HCT116 (cell line): Measurements from ENCODE around the gene PITRM1. TPM values are rescaled to one million over a fixed set of nuclear protein-coding genes. Genes with fewer than 3 reads are reported as not detected.

Experiments used
- ATAC-seq: fragments of 200-7000 bp; cut with Tn5 transposase; 2 replicates; pipeline ENCODE4 v1.9.1; 2020; ENCODE audit warnings: mild to moderate bottlenecking, moderate library complexity
- BruUV-seq: library from RNA; stranded (reverse); fragments of 400-500 nt; replicated peaks from 2 replicates; lab custom pipeline; 2021; lab: Mats Ljungman, UMichigan
- CTCF ChIA-PET: fragments of 300-600 bp; sonication (Branson Sonifier 250); formaldehyde crosslinking; loops from one replicate; lab custom pipeline; 2021; ENCODE audit warnings: antibody characterized with exemption; lab: Charles Lee
- POLR2A ChIA-PET: fragments of 300-600, 350-600 bp; sonication (Branson Sonifier 250); formaldehyde crosslinking; loops from one replicate; lab custom pipeline; 2021; ENCODE audit warnings: antibody characterized with exemption; lab: Charles Lee
- RAD21 ChIA-PET, 2 experiments: fragments of 300-600 bp; sonication (Branson Sonifier 250); formaldehyde crosslinking; loops; one replicate each; lab custom pipeline; 2023; ENCODE audit warnings: low total read pairs in 2 of 2; ENCODE audit not compliant: uncharacterized antibody in 2 of 2, unreplicated experiment in 2 of 2, low non-redundant PET in 1 of 2; lab: Charles Lee
- DNase-seq: peaks from one replicate; pipeline ENCODE4 v3.0.0-alpha.2; 2010; ENCODE audit warnings: low read depth, low spot score
- H2AFZ ChIP-seq: fragments of 200-600 bp; shearing (Covaris generic), sonication (generic); 2 replicates; pipeline ENCODE4 v1.6.1; 2017; ENCODE audit warnings: low read depth, mixed run types, mixed read lengths, antibody characterized with exemption, low read length; ENCODE audit not compliant: poor library complexity, severe bottlenecking
- H3K27ac ChIP-seq: 2 replicates; pipeline ENCODE4 v1.5.1; 2012; ENCODE audit warnings: low read depth, low read length
- H3K27me3 ChIP-seq: fragments of 200-600 bp; sonication (generic); 2 replicates; pipeline ENCODE4 v1.6.1; 2016; ENCODE audit warnings: mixed run types, low read length, mixed read lengths; ENCODE audit not compliant: insufficient read depth
- H3K36me3 ChIP-seq, 2 experiments: fragments of 200-500 bp in 1 of 2; fragments of 200-600 bp in 1 of 2; sonication (Bioruptor generic) in 1 of 2; sonication (generic) in 1 of 2; 2 replicates each; pipeline versions ENCODE4 v1.5.1 to v1.6.1; 2014 to 2016; ENCODE audit warnings: low read length in 2 of 2, inconsistent platforms in 1 of 2, mixed read lengths in 1 of 2, mixed run types in 1 of 2; ENCODE audit not compliant: insufficient read depth in 2 of 2, control insufficient read depth in 1 of 2
- H3K4me1 ChIP-seq, 2 experiments: fragments of 200-600 bp in 1 of 2; sonication (generic) in 1 of 2; 2 replicates each; pipeline versions ENCODE4 v1.5.1 to v1.6.1; 2012 to 2017; ENCODE audit warnings: low read length in 2 of 2, inconsistent platforms in 1 of 2, mild to moderate bottlenecking in 1 of 2, mixed read lengths in 1 of 2, mixed run types in 1 of 2, moderate library complexity in 1 of 2; ENCODE audit not compliant: insufficient read depth in 2 of 2, control insufficient read depth in 1 of 2
- H3K4me2 ChIP-seq: fragments of 200-600 bp; sonication (generic); 2 replicates; pipeline ENCODE4 v1.6.1; 2017; ENCODE audit warnings: mixed run types, low read length, mixed read lengths
- H3K4me3 ChIP-seq, 2 experiments: fragments of 200-600 bp in 1 of 2; sonication (generic) in 1 of 2; replicated peaks in 1 of 2; 2 replicates each; pipeline ENCODE4 v1.5.1; 2011 to 2016; ENCODE audit warnings: low read length in 2 of 2, control low read depth in 1 of 2, low read depth in 1 of 2, mild to moderate bottlenecking in 1 of 2, mixed read lengths in 1 of 2, mixed run types in 1 of 2
- H3K79me2 ChIP-seq: fragments of 200-600 bp; sonication (generic); 2 replicates; pipeline ENCODE4 v1.6.1; 2017; ENCODE audit warnings: mild to moderate bottlenecking, mixed run types, low read length, moderate library complexity, mixed read lengths; ENCODE audit not compliant: insufficient read depth
- H3K9ac ChIP-seq: fragments of 200-600 bp; sonication (generic); 2 replicates; pipeline ENCODE4 v1.6.1; 2016; ENCODE audit warnings: low read length, mixed read lengths
- H3K9me2 ChIP-seq: fragments of 200-600 bp; sonication (generic), shearing (Covaris generic); 2 replicates; pipeline ENCODE4 v1.6.1; 2017; ENCODE audit warnings: mixed run types, mild to moderate bottlenecking, moderate library complexity; ENCODE audit not compliant: insufficient read depth
- H3K9me3 ChIP-seq, 2 experiments: fragments of 200-500 bp in 1 of 2; fragments of 200-600 bp in 1 of 2; sonication (Bioruptor generic) in 1 of 2; sonication (generic) in 1 of 2; 2 replicates each; pipeline ENCODE4 v1.6.1; 2014 to 2017; ENCODE audit warnings: low read length in 2 of 2, mixed read lengths in 2 of 2, inconsistent platforms in 1 of 2, low read depth in 1 of 2, mild to moderate bottlenecking in 1 of 2, mixed run types in 1 of 2, moderate library complexity in 1 of 2; ENCODE audit not compliant: control insufficient read depth in 1 of 2, insufficient read depth in 1 of 2
- H4K20me1 ChIP-seq: fragments of 200-600 bp; sonication (generic), shearing (Covaris generic); 2 replicates; pipeline ENCODE4 v1.6.1; 2017; ENCODE audit warnings: mixed run types, mild to moderate bottlenecking, moderate library complexity; ENCODE audit not compliant: insufficient read depth
- CEBPB ChIP-seq: IDR thresholded peaks from 2 replicates; pipeline ENCODE4 v1.6.1; 2012; ENCODE audit warnings: low read depth
- EGR1 ChIP-seq: IDR thresholded peaks from 2 replicates; pipeline ENCODE4 v1.6.1; 2012; ENCODE audit warnings: low read depth
- EZH2phosphoT487 ChIP-seq: fragments of 200-600 bp; IDR thresholded peaks from 2 replicates; pipeline ENCODE4 v1.6.1; 2018; ENCODE audit warnings: antibody characterized with exemption, borderline replicate concordance
- JUND ChIP-seq: IDR thresholded peaks from 2 replicates; pipeline ENCODE4 v1.6.1; 2012
- POLR2AphosphoS5 ChIP-seq: IDR thresholded peaks from 2 replicates; pipeline ENCODE4 v1.6.1; 2011; ENCODE audit warnings: mild to moderate bottlenecking, low read depth, low read length, moderate library complexity
- SIN3A ChIP-seq: IDR thresholded peaks from 2 replicates; pipeline ENCODE4 v1.6.1; 2012; ENCODE audit warnings: low read depth
- SRF ChIP-seq: IDR thresholded peaks from 2 replicates; pipeline ENCODE4 v1.6.1; 2012; ENCODE audit warnings: low read depth
- ZNF274 ChIP-seq: fragments of 200-500 bp; sonication (Bioruptor generic); IDR thresholded peaks from 2 replicates; pipeline ENCODE4 v1.6.1; 2014; ENCODE audit warnings: mild to moderate bottlenecking, low read depth, low read length, inconsistent platforms
- intact Hi-C: fragments of 100-400 bp; cut with micrococcal nuclease; formaldehyde crosslinking; loops from 2 replicates; pipeline ENCODE4 v1.10.0; 2022
- total RNA-seq: library from RNA; stranded (reverse); gene quantifications from one replicate; pipeline ENCODE4 v1.2.1, GENCODE V29; 2021; ENCODE audit not compliant: unreplicated experiment
- TF ChIP-seq, protein P1 (sequence below): IDR thresholded peaks from 2 replicates; pipeline ENCODE4 v1.6.1; 2011; ENCODE audit warnings: mild to moderate bottlenecking, low read length, moderate library complexity; ENCODE audit not compliant: insufficient replicate concordance; ENCODE audit errors: extremely low read depth
- TF ChIP-seq, protein P2 (sequence below): IDR thresholded peaks from 2 replicates; pipeline ENCODE4 v1.6.1; 2012

Gene PITRM1
- total RNA-seq, 1 experiment from 2014 or later: 59.5 TPM

DNA sequence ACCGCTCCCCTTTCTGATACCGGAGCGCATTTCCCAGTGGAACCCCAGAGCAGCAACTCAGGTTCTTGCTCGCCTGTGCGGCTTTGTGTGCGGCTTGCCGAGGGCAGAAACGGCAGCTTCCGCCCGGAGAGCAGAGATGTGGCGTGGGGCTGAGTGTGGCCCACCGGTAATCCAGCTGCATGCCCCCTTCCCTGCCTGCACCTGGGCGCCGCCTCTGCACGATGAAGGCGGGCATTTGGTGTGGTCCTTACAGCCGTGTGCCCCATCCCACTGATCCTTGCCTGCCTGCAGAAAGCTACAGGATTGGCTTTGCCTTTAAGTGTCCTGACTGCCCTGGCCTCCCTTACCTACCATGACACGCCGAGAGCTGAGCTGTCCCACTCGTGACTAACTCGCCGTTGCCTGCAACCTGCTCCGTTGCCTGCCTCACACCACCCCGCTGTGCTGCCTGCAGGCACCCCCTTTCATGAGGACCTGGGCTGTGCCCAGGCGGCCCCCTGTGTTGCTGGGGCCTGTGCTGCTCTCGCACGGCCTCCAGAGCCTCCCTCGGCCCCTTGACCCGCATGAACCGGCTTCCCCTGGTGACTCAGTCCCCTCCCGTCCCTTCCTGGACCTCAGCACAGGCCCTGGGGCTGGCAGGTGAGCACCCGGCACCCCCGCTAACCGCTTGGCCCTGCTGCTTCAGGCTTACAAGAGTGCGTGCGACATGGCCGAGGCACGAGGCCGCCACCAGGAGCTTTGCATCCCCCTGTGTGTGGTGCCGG, 48.0 kb downstream of the PITRM1 start:
- H3K4me1 ChIP-seq: no peaks in the 10 kb centered on the region
- H3K9me2 ChIP-seq: no peaks in the 10 kb centered on the region
- no peak overlapping the region for H3K27ac ChIP-seq
- intact Hi-C loops: no loop called here
- CTCF ChIA-PET: no interaction called here
- no peaks in the 10 kb centered on the region for H4K20me1 ChIP-seq
- ATAC-seq: no peak
- TF ChIP-seq, protein P1, sequence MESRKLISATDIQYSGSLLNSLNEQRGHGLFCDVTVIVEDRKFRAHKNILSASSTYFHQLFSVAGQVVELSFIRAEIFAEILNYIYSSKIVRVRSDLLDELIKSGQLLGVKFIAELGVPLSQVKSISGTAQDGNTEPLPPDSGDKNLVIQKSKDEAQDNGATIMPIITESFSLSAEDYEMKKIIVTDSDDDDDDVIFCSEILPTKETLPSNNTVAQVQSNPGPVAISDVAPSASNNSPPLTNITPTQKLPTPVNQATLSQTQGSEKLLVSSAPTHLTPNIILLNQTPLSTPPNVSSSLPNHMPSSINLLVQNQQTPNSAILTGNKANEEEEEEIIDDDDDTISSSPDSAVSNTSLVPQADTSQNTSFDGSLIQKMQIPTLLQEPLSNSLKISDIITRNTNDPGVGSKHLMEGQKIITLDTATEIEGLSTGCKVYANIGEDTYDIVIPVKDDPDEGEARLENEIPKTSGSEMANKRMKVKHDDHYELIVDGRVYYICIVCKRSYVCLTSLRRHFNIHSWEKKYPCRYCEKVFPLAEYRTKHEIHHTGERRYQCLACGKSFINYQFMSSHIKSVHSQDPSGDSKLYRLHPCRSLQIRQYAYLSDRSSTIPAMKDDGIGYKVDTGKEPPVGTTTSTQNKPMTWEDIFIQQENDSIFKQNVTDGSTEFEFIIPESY: no peak
- TF ChIP-seq EZH2phosphoT487 (no peak), ZNF274 (no peak), SRF (no peak), SIN3A (no peak), CEBPB (no peak), EGR1 (no peak), POLR2AphosphoS5 (no peak), JUND (no peak)
- TF ChIP-seq, protein P2, sequence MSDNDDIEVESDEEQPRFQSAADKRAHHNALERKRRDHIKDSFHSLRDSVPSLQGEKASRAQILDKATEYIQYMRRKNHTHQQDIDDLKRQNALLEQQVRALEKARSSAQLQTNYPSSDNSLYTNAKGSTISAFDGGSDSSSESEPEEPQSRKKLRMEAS: no peak
- POLR2A ChIA-PET: no interaction called here
- no peak overlapping the region for H3K9ac ChIP-seq
- H3K9me3 ChIP-seq: no peaks in the 10 kb centered on the region
- H2AFZ ChIP-seq: no peak overlapping the region
- H3K4me3 ChIP-seq: no peak overlapping the region
- DNase-seq: no peak
- H3K79me2 ChIP-seq: peaks cover 21% of the 10 kb centered on the region
- H3K36me3 ChIP-seq: peaks cover 35 to 46% of the 10 kb centered on the region in 2 experiments
- RAD21 ChIA-PET: no interaction called here
- no TSS peak for BruUV-seq
- H3K4me2 ChIP-seq: no peak overlapping the region
- H3K27me3 ChIP-seq: no peaks in the 10 kb centered on the region
